Activated CD4-positive, alpha-beta T cell treated with anti-CD3 and anti-CD28 coated beads, Interleukin-2, amount 10 ng/mL, durations not matched to agents 24 days and 14 days (primary cell): ENCODE data around the gene ZCCHC7. TPM values are rescaled to one million over a fixed set of nuclear protein-coding genes. Genes with fewer than 3 reads are reported as not detected.
"Not testable (repeated sequence)": the region's sequence is repeated elsewhere in the genome, so short reads cannot be mapped to it uniquely, and the experiment has no call there.

Source experiments
- DNase-seq: peaks from one replicate; pipeline ENCODE4 v3.0.0; 2022
- H3K27ac Mint-ChIP-seq: one replicate; pipeline ENCODE4 v1.8.0; 2022; ENCODE audit warnings: mild to moderate bottlenecking, mixed read lengths
- H3K27me3 Mint-ChIP-seq: one replicate; pipeline ENCODE4 v1.8.0; 2022; ENCODE audit warnings: mixed read lengths
- H3K36me3 Mint-ChIP-seq: one replicate; pipeline ENCODE4 v1.8.0; 2022; ENCODE audit warnings: low read depth, mild to moderate bottlenecking, mixed read lengths
- H3K4me1 Mint-ChIP-seq: one replicate; pipeline ENCODE4 v1.8.0; 2021; ENCODE audit warnings: mixed read lengths
- H3K4me3 Mint-ChIP-seq: one replicate; pipeline ENCODE4 v1.8.0; 2022; ENCODE audit warnings: mild to moderate bottlenecking, moderate library complexity, mixed read lengths
- H3K9me3 Mint-ChIP-seq: one replicate; pipeline ENCODE4 v1.8.0; 2021; ENCODE audit warnings: mixed read lengths
- intact Hi-C: fragments of 100-400 bp; cut with micrococcal nuclease; formaldehyde crosslinking; loops from one replicate; pipeline ENCODE4 v1.15.1; 2023
- total RNA-seq: library from RNA; stranded (reverse); gene quantifications from 2 replicates; pipeline ENCODE4 v1.2.3, GENCODE V29; 2022

Gene ZCCHC7
- total RNA-seq, 1 donor from 2014 or later: 25.3 TPM

GRCh38 chr9:37192803-37193202 is 72.4 kb downstream of the ZCCHC7 start:
- H3K4me3 Mint-ChIP-seq: no peak overlapping the region
- H3K36me3 Mint-ChIP-seq: peaks cover 32% of the 10 kb centered on the region
- DNase-seq: no peak
- peaks cover 25% of the 10 kb centered on the region for H3K4me1 Mint-ChIP-seq
- intact Hi-C loops: no loop called here
- no peak overlapping the region for H3K27ac Mint-ChIP-seq
- peaks cover 7% of the 10 kb centered on the region for H3K9me3 Mint-ChIP-seq
- no peaks in the 10 kb centered on the region for H3K27me3 Mint-ChIP-seq

- intact Hi-C loops: no loop called here
- Mint-ChIP-seq H3K27me3 (no peaks in the 10 kb centered on the region), H3K4me1 (peaks cover 40% of the 10 kb centered on the region), H3K36me3 (peaks cover 24% of the 10 kb centered on the region), H3K27ac (peak overlapping the region; percentile 2), H3K9me3 (peaks cover 4% of the 10 kb centered on the region), H3K4me3 (no peak overlapping the region)
- no peak for DNase-seq
Measured at GRCh38 chr9:37197158-37198038, 77.0 kb downstream of the ZCCHC7 start.

- Mint-ChIP-seq H3K36me3 (peaks cover 26% of the 10 kb centered on the region), H3K9me3 (peaks cover 4% of the 10 kb centered on the region), H3K4me3 (no peak overlapping the region), H3K27me3 (no peaks in the 10 kb centered on the region), H3K4me1 (peaks cover 40% of the 10 kb centered on the region), H3K27ac (peak overlapping the region; percentile 18)
- intact Hi-C loops: no loop called here
- no peak for DNase-seq
Measured at GRCh38 chr9:37198039-37198729, 77.8 kb downstream of the ZCCHC7 start.

- no peaks in the 10 kb centered on the region for H3K27me3 Mint-ChIP-seq
- H3K27ac Mint-ChIP-seq: no peak overlapping the region
- no peak for DNase-seq
- H3K4me1 Mint-ChIP-seq: peaks cover 40% of the 10 kb centered on the region
- no peak overlapping the region for H3K4me3 Mint-ChIP-seq
- peaks cover 30% of the 10 kb centered on the region for H3K36me3 Mint-ChIP-seq
- intact Hi-C loops: no loop called here
- peaks cover 8% of the 10 kb centered on the region for H3K9me3 Mint-ChIP-seq
Measured at GRCh38 chr9:37198831-37199230, 78.5 kb downstream of the ZCCHC7 start.

GRCh38 chr9:37200433-37201005 is 80.1 kb downstream of the ZCCHC7 start:
- intact Hi-C loops: loop anchor here (1.0 kb wide), 1 partner anchor 10 kb away; no protein-coding TSS in a partner anchor
- H3K9me3 Mint-ChIP-seq: peaks cover 4% of the 10 kb centered on the region
- no peak for DNase-seq
- H3K4me1 Mint-ChIP-seq: peaks cover 35% of the 10 kb centered on the region
- peak overlapping the region; percentile 54 for H3K27ac Mint-ChIP-seq
- H3K27me3 Mint-ChIP-seq: no peaks in the 10 kb centered on the region
- H3K4me3 Mint-ChIP-seq: peak overlapping the region; percentile 16
- peaks cover 32% of the 10 kb centered on the region for H3K36me3 Mint-ChIP-seq

- DNase-seq: no peak
- intact Hi-C loops: no loop called here
- Mint-ChIP-seq H3K27me3 (no peaks in the 10 kb centered on the region), H3K4me1 (peaks cover 33% of the 10 kb centered on the region), H3K36me3 (peaks cover 37% of the 10 kb centered on the region), H3K27ac (no peak overlapping the region), H3K9me3 (peaks cover 4% of the 10 kb centered on the region), H3K4me3 (no peak overlapping the region)
Measured at GRCh38 chr9:37201581-37201980, 81.2 kb downstream of the ZCCHC7 start.

- DNase-seq: no peak
- no peak overlapping the region for H3K27ac Mint-ChIP-seq
- H3K36me3 Mint-ChIP-seq: peaks cover 40% of the 10 kb centered on the region
- peaks cover 35% of the 10 kb centered on the region for H3K4me1 Mint-ChIP-seq
- intact Hi-C loops: no loop called here
- no peak overlapping the region for H3K4me3 Mint-ChIP-seq
- peaks cover 4% of the 10 kb centered on the region for H3K9me3 Mint-ChIP-seq
- H3K27me3 Mint-ChIP-seq: no peaks in the 10 kb centered on the region
Measured at GRCh38 chr9:37202091-37202490, 81.7 kb downstream of the ZCCHC7 start.

- H3K4me3 Mint-ChIP-seq, H3K9me3 Mint-ChIP-seq, H3K27ac Mint-ChIP-seq, intact Hi-C loops, H3K27me3 Mint-ChIP-seq, DNase-seq: not testable (repeated sequence)
- Mint-ChIP-seq H3K4me1 (peaks cover 24% of the 10 kb centered on the region), H3K36me3 (peaks cover 47% of the 10 kb centered on the region)
Measured at GRCh38 chr9:37203456-37203855, 83.1 kb downstream of the ZCCHC7 start.

- intact Hi-C loops: no loop called here
- peaks cover 26% of the 10 kb centered on the region for H3K4me1 Mint-ChIP-seq
- no peaks in the 10 kb centered on the region for H3K27me3 Mint-ChIP-seq
Measured at GRCh38 chr9:37206121-37206620, 85.8 kb downstream of the ZCCHC7 start.

GRCh38 chr9:37209431-37210386 is 89.3 kb downstream of the ZCCHC7 start:
- Mint-ChIP-seq H3K27me3 (no peaks in the 10 kb centered on the region), H3K4me1 (peaks cover 30% of the 10 kb centered on the region), H3K9me3 (no peaks in the 10 kb centered on the region), H3K27ac (no peak overlapping the region), H3K36me3 (peaks cover 26% of the 10 kb centered on the region), H3K4me3 (no peak overlapping the region)
- intact Hi-C loops: loop anchor here (1.0 to 2.0 kb wide), 2 partner anchors 9 to 81 kb away; no protein-coding TSS in a partner anchor
- no peak for DNase-seq

More at GRCh38 chr9:37206121-37206620, 85.8 kb downstream of the ZCCHC7 start:
- no peak overlapping the region for H3K4me3 Mint-ChIP-seq
- no peak overlapping the region for H3K27ac Mint-ChIP-seq
- DNase-seq: no peak
- peaks cover 42% of the 10 kb centered on the region for H3K36me3 Mint-ChIP-seq
- H3K9me3 Mint-ChIP-seq: peaks cover 4% of the 10 kb centered on the region

GRCh38 chr9:37210737-37211523 is 90.6 kb downstream of the ZCCHC7 start:
- intact Hi-C loops: loop anchor here (1.0 to 2.0 kb wide), 2 partner anchors 11 to 80 kb away; no protein-coding TSS in a partner anchor
- DNase-seq: no peak
- Mint-ChIP-seq H3K4me1 (peaks cover 32% of the 10 kb centered on the region), H3K27me3 (no peaks in the 10 kb centered on the region), H3K4me3 (no peak overlapping the region), H3K9me3 (no peaks in the 10 kb centered on the region), H3K27ac (peak overlapping the region; percentile 31), H3K36me3 (peaks cover 26% of the 10 kb centered on the region)

GRCh38 chr9:37212435-37212834 is 92.1 kb downstream of the ZCCHC7 start:
- H3K4me1 Mint-ChIP-seq: peaks cover 30% of the 10 kb centered on the region
- no peak overlapping the region for H3K27ac Mint-ChIP-seq
- H3K4me3 Mint-ChIP-seq: no peak overlapping the region
- intact Hi-C loops: no loop called here
- H3K27me3 Mint-ChIP-seq: no peaks in the 10 kb centered on the region
- H3K9me3 Mint-ChIP-seq: no peaks in the 10 kb centered on the region
- no peak for DNase-seq
- H3K36me3 Mint-ChIP-seq: peaks cover 20% of the 10 kb centered on the region
